Heart right ventricle (tissue), 16 donors: ENCODE data around the gene DNAH6. TPM values are rescaled to one million over a fixed set of nuclear protein-coding genes. Genes with fewer than 3 reads are reported as not detected.

Experiments used
- ATAC-seq, 8 donors: fragments of 200-7000 bp; cut with Tn5 transposase; one replicate each; pipeline ENCODE4 v1.9.1; 2020; ENCODE audit warnings: mild to moderate bottlenecking in 8 of 8, moderate library complexity in 8 of 8, moderate number of reproducible peaks in 1 of 8
- DNase-seq, 2 donors: peaks; one replicate each; pipeline ENCODE4 v3.0.0-alpha.2; 2020
- H3K27ac ChIP-seq, 10 donors: fragments of 200-600 bp; sonication (generic) in 2 of 10; one replicate each; pipeline versions ENCODE4 v1.5.0 to v1.8.0; 2020 to 2022; ENCODE audit warnings: mild to moderate bottlenecking in 3 of 10
- H3K27me3 ChIP-seq, 7 donors: fragments of 200-600 bp; one replicate each; pipeline ENCODE4 v1.8.0; 2021 to 2022; ENCODE audit warnings: mild to moderate bottlenecking in 2 of 7
- H3K36me3 ChIP-seq, 9 donors: fragments of 200-600 bp; sonication (generic) in 1 of 9; one replicate each; pipeline versions ENCODE4 v1.5.0 to v1.8.0; 2020 to 2022; ENCODE audit warnings: mild to moderate bottlenecking in 2 of 9
- H3K4me1 ChIP-seq, 9 donors: fragments of 200-600 bp; sonication (generic) in 1 of 9; one replicate each; pipeline versions ENCODE4 v1.5.0 to v1.8.0; 2020 to 2022; ENCODE audit warnings: mild to moderate bottlenecking in 4 of 9
- H3K4me3 ChIP-seq, 10 donors: fragments of 200-600 bp; sonication (generic) in 2 of 10; one replicate each; pipeline versions ENCODE4 v1.5.0 to v1.8.0; 2020 to 2022; ENCODE audit warnings: mild to moderate bottlenecking in 7 of 10, moderate library complexity in 2 of 10
- H3K9me3 ChIP-seq, 11 donors: fragments of 200-600 bp in 10 of 11; sonication (generic) in 2 of 11; one replicate each; pipeline versions ENCODE4 v1.5.0 to v1.8.0; 2013 to 2022; ENCODE audit warnings: mild to moderate bottlenecking in 2 of 11, control low read depth in 1 of 11, moderate library complexity in 1 of 11
- CTCF ChIP-seq, 9 donors: fragments of 200-600 bp; sonication (generic) in 2 of 9; IDR thresholded peaks; one replicate each; pipeline versions ENCODE4 v1.5.0 to v1.8.0; 2021 to 2022; ENCODE audit warnings: antibody characterized with exemption in 9 of 9, mild to moderate bottlenecking in 5 of 9, moderate library complexity in 1 of 9
- WGBS, 2 donors: extraction: QIAGEN DNeasy Blood & Tissue Kit; methylation state at CpG; one replicate each; pipeline ENCODE4 v1.1.7; 2013; ENCODE audit warnings: inconsistent platforms in 1 of 2; 5-methylcytosine and 5-hydroxymethylcytosine counted together
- intact Hi-C, 10 donors: fragments of 100-400 bp; cut with DNase I; formaldehyde crosslinking; loops; one replicate each; pipeline versions ENCODE4 v1.11.1 to v1.14.2; 2022
- polyA plus RNA-seq, 2 donors: library from polyadenylated mRNA; stranded (reverse); fragments of 200-250 nt; gene quantifications; one replicate each; pipeline ENCODE4 v1.2.3, GENCODE V29; 2013
- total RNA-seq, 10 donors: library from RNA; stranded (reverse); fragmentation: NEBNext Ultra II Directional in 3 of 10; extraction: Animal tissue kit (Norgen Biotek cat#: 25700) in 3 of 10; gene quantifications; one replicate each; pipeline versions ENCODE4 v1.2.1 to v1.2.4, GENCODE V29; 2021 to 2023
- donor health status: Arrhythmogenic right ventricular cardiomyopathy.
- donor health status: ischemic (EF 13 %, LVEDD 7.1; RV severe dilation, severe dysfunction).
- donor health status: healthy with polysubstance abuse.
- donor health status: DM: no; HTN: yes; CAD: no.
- donor health status: DM: no; HTN: no; CAD: no.
- donor health status: ischemic (EF 25% LVEDD 6.9; RV normal size, moderate dysfunction).
- donor health status: ischemic (EF 25% LVEDD 5.7; RV mildly dilated, moderate dysfunction).
- donor health status: healthy.
- donor health status: DM: yes; HTN: yes; CAD: no.
- donor health status: Ischemic cardiomyopathy.
- donor health status: ischemic (EF 35%, LVEDD 5.7; RV mildly dilated, moderate dysfunction).
- donor health status: nonischemic (EF 11% LVEDD 7.7; RV severe dilation, severe dysfunction).
- donor health status: DM: yes; HTN: yes; CAD: no.
- donor health status: PGD.
- donor health status: ischemic (EF 29% LVEDD 5.4; RV normal size, mild dysfunction).
- donor health status: nonischemic (EF 23%, LVEDD 6.1; RV moderate dilation, normal function).

The DNAH6 gene
- total and polyA plus RNA-seq, 12 donors: 0.03 to 0.49 (median 0.23) TPM; not detected in 1

- no peak for ATAC-seq
- H3K9me3 ChIP-seq: peaks cover 0 to 6% (median 0%) of the 10 kb centered on the region in 11 donors
- no peak for TF ChIP-seq CTCF (IDR thresholded peaks at IDR 0.05)
- no peaks in the 10 kb centered on the region for H3K36me3 ChIP-seq
- intact Hi-C loops: no loop called here
- no peaks in the 10 kb centered on the region for H3K27me3 ChIP-seq
- DNase-seq: no peak
- peaks cover 0 to 9% (median 0%) of the 10 kb centered on the region in 9 donors for H3K4me1 ChIP-seq
- no peak overlapping the region for H3K4me3 ChIP-seq
- H3K27ac ChIP-seq: no peak overlapping the region
Observed at GRCh38 chr2:84646514-84646913, 130.2 kb downstream of the DNAH6 start.

GRCh38 chr2:84647267-84647666 lies 131.0 kb downstream of the DNAH6 start:
- Histone ChIP-seq H3K27ac (no peak overlapping the region), H3K4me3 (no peak overlapping the region), H3K27me3 (no peaks in the 10 kb centered on the region), H3K4me1 (peaks cover 0 to 9% (median 0%) of the 10 kb centered on the region in 9 donors), H3K36me3 (no peaks in the 10 kb centered on the region), H3K9me3 (peaks cover 0 to 6% (median 0%) of the 10 kb centered on the region in 11 donors)
- no peak for ATAC-seq
- no peak for DNase-seq
- intact Hi-C loops: no loop called here
- TF ChIP-seq CTCF (IDR thresholded peaks at IDR 0.05): no peak

GRCh38 chr2:84649058-84649457 lies 132.8 kb downstream of the DNAH6 start:
- Histone ChIP-seq H3K4me1 (peaks cover 0 to 9% (median 0%) of the 10 kb centered on the region in 9 donors), H3K36me3 (no peaks in the 10 kb centered on the region), H3K9me3 (peaks cover 0 to 3% (median 0%) of the 10 kb centered on the region in 11 donors), H3K4me3 (no peak overlapping the region), H3K27me3 (no peaks in the 10 kb centered on the region), H3K27ac (peak overlapping the region in 3 of 10 donors; percentile 3 to 54 (median 42))
- intact Hi-C loops: no loop called here
- ATAC-seq (no peak), DNase-seq (no peak)
- 86 to 95% methylated on average over 4 of the region's 4 CpGs for WGBS, 2 donors
- TF ChIP-seq CTCF (IDR thresholded peaks at IDR 0.05): no peak

- ATAC-seq (peak in 7 of 8 donors; percentile 33 to 94 (median 71)), DNase-seq (no peak)
- peaks cover 0 to 9% (median 0%) of the 10 kb centered on the region in 9 donors for H3K4me1 ChIP-seq
- peak overlapping the region in 3 of 10 donors; percentile 3 to 54 (median 42) for H3K27ac ChIP-seq
- H3K4me3 ChIP-seq: no peak overlapping the region
- 46 to 56% methylated on average over 2 of the region's 2 CpGs for WGBS, 2 donors
- no peak for TF ChIP-seq CTCF (IDR thresholded peaks at IDR 0.05)
- H3K9me3 ChIP-seq: peaks cover 0 to 3% (median 0%) of the 10 kb centered on the region in 11 donors
- no peaks in the 10 kb centered on the region for H3K27me3 ChIP-seq
- intact Hi-C loops: no loop called here
- no peaks in the 10 kb centered on the region for H3K36me3 ChIP-seq
Observed at GRCh38 chr2:84649487-84650142, 133.3 kb downstream of the DNAH6 start.
